ENCODE data around the gene BUB1. TPM values are rescaled to one million over a fixed set of nuclear protein-coding genes. Genes with fewer than 3 reads are reported as not detected.

Gene BUB1
- 36.1 to 46.7 TPM (median 41.3 TPM) in 5 replicates for total RNA-seq (2022; extraction: Qiagen RNA extraction; ENCODE audit: low read depth)

GRCh38 chr2:110677530-110678456 lies at the start of gene BUB1:
Gene BUB1, minus strand, starts transcription at chr2:110678063. Its CDS starts 68 bp downstream, at chr2:110677995.

Other genes with a start within 250 kb of the BUB1 start
- gene LIMS4, start 205.2 kb downstream of the BUB1 start, total RNA-seq (2022; extraction: Qiagen RNA extraction; ENCODE audit: low read depth): 0.46 to 1.3 TPM (median 0.74 TPM) in 5 replicates
- 5.1 to 12.4 TPM (median 9.1 TPM) in 5 replicates for gene RGPD6, start 100.8 kb downstream of the BUB1 start, total RNA-seq (2022; extraction: Qiagen RNA extraction; ENCODE audit: low read depth)
- gene ACOXL, start 54.5 kb upstream of the BUB1 start, total RNA-seq (2022; extraction: Qiagen RNA extraction; ENCODE audit: low read depth): not detected in 5 replicates

Data from A549 treated with GW870086 at 1 μM for 4 hours (cell line).